HCT116 (cell line): ENCODE data around the gene DUSP6. TPM values are rescaled to one million over a fixed set of nuclear protein-coding genes. Genes with fewer than 3 reads are reported as not detected.

ENCODE experiments used
- ATAC-seq: fragments of 200-7000 bp; cut with Tn5 transposase; 2 replicates; pipeline ENCODE4 v1.9.1; 2020; ENCODE audit warnings: mild to moderate bottlenecking, moderate library complexity
- BruUV-seq: library from RNA; stranded (reverse); fragments of 400-500 nt; replicated peaks from 2 replicates; lab custom pipeline; 2021; lab: Mats Ljungman, UMichigan
- CTCF ChIA-PET: fragments of 300-600 bp; sonication (Branson Sonifier 250); formaldehyde crosslinking; loops from one replicate; lab custom pipeline; 2021; ENCODE audit warnings: antibody characterized with exemption; lab: Charles Lee
- POLR2A ChIA-PET: fragments of 300-600, 350-600 bp; sonication (Branson Sonifier 250); formaldehyde crosslinking; loops from one replicate; lab custom pipeline; 2021; ENCODE audit warnings: antibody characterized with exemption; lab: Charles Lee
- RAD21 ChIA-PET, 2 experiments: fragments of 300-600 bp; sonication (Branson Sonifier 250); formaldehyde crosslinking; loops; one replicate each; lab custom pipeline; 2023; ENCODE audit warnings: low total read pairs in 2 of 2; ENCODE audit not compliant: uncharacterized antibody in 2 of 2, unreplicated experiment in 2 of 2, low non-redundant PET in 1 of 2; lab: Charles Lee
- DNase-seq: peaks from one replicate; pipeline ENCODE4 v3.0.0-alpha.2; 2010; ENCODE audit warnings: low read depth, low spot score
- H2AFZ ChIP-seq: fragments of 200-600 bp; shearing (Covaris generic), sonication (generic); 2 replicates; pipeline ENCODE4 v1.6.1; 2017; ENCODE audit warnings: low read depth, mixed run types, mixed read lengths, antibody characterized with exemption, low read length; ENCODE audit not compliant: poor library complexity, severe bottlenecking
- H3K27ac ChIP-seq: 2 replicates; pipeline ENCODE4 v1.5.1; 2012; ENCODE audit warnings: low read depth, low read length
- H3K27me3 ChIP-seq: fragments of 200-600 bp; sonication (generic); 2 replicates; pipeline ENCODE4 v1.6.1; 2016; ENCODE audit warnings: mixed run types, low read length, mixed read lengths; ENCODE audit not compliant: insufficient read depth
- H3K36me3 ChIP-seq, 2 experiments: fragments of 200-500 bp in 1 of 2; fragments of 200-600 bp in 1 of 2; sonication (Bioruptor generic) in 1 of 2; sonication (generic) in 1 of 2; 2 replicates each; pipeline versions ENCODE4 v1.5.1 to v1.6.1; 2014 to 2016; ENCODE audit warnings: low read length in 2 of 2, inconsistent platforms in 1 of 2, mixed read lengths in 1 of 2, mixed run types in 1 of 2; ENCODE audit not compliant: insufficient read depth in 2 of 2, control insufficient read depth in 1 of 2
- H3K4me1 ChIP-seq, 2 experiments: fragments of 200-600 bp in 1 of 2; sonication (generic) in 1 of 2; 2 replicates each; pipeline versions ENCODE4 v1.5.1 to v1.6.1; 2012 to 2017; ENCODE audit warnings: low read length in 2 of 2, inconsistent platforms in 1 of 2, mild to moderate bottlenecking in 1 of 2, mixed read lengths in 1 of 2, mixed run types in 1 of 2, moderate library complexity in 1 of 2; ENCODE audit not compliant: insufficient read depth in 2 of 2, control insufficient read depth in 1 of 2
- H3K4me2 ChIP-seq: fragments of 200-600 bp; sonication (generic); 2 replicates; pipeline ENCODE4 v1.6.1; 2017; ENCODE audit warnings: mixed run types, low read length, mixed read lengths
- H3K4me3 ChIP-seq, 2 experiments: fragments of 200-600 bp in 1 of 2; sonication (generic) in 1 of 2; replicated peaks in 1 of 2; 2 replicates each; pipeline ENCODE4 v1.5.1; 2011 to 2016; ENCODE audit warnings: low read length in 2 of 2, control low read depth in 1 of 2, low read depth in 1 of 2, mild to moderate bottlenecking in 1 of 2, mixed read lengths in 1 of 2, mixed run types in 1 of 2
- H3K79me2 ChIP-seq: fragments of 200-600 bp; sonication (generic); 2 replicates; pipeline ENCODE4 v1.6.1; 2017; ENCODE audit warnings: mild to moderate bottlenecking, mixed run types, low read length, moderate library complexity, mixed read lengths; ENCODE audit not compliant: insufficient read depth
- H3K9ac ChIP-seq: fragments of 200-600 bp; sonication (generic); 2 replicates; pipeline ENCODE4 v1.6.1; 2016; ENCODE audit warnings: low read length, mixed read lengths
- H3K9me2 ChIP-seq: fragments of 200-600 bp; sonication (generic), shearing (Covaris generic); 2 replicates; pipeline ENCODE4 v1.6.1; 2017; ENCODE audit warnings: mixed run types, mild to moderate bottlenecking, moderate library complexity; ENCODE audit not compliant: insufficient read depth
- H3K9me3 ChIP-seq, 2 experiments: fragments of 200-500 bp in 1 of 2; fragments of 200-600 bp in 1 of 2; sonication (Bioruptor generic) in 1 of 2; sonication (generic) in 1 of 2; 2 replicates each; pipeline ENCODE4 v1.6.1; 2014 to 2017; ENCODE audit warnings: low read length in 2 of 2, mixed read lengths in 2 of 2, inconsistent platforms in 1 of 2, low read depth in 1 of 2, mild to moderate bottlenecking in 1 of 2, mixed run types in 1 of 2, moderate library complexity in 1 of 2; ENCODE audit not compliant: control insufficient read depth in 1 of 2, insufficient read depth in 1 of 2
- H4K20me1 ChIP-seq: fragments of 200-600 bp; sonication (generic), shearing (Covaris generic); 2 replicates; pipeline ENCODE4 v1.6.1; 2017; ENCODE audit warnings: mixed run types, mild to moderate bottlenecking, moderate library complexity; ENCODE audit not compliant: insufficient read depth
- CBX3 ChIP-seq: IDR thresholded peaks from 2 replicates; pipeline ENCODE4 v1.6.1; 2012; ENCODE audit warnings: low read depth
- CEBPB ChIP-seq: IDR thresholded peaks from 2 replicates; pipeline ENCODE4 v1.6.1; 2012; ENCODE audit warnings: low read depth
- EGR1 ChIP-seq: IDR thresholded peaks from 2 replicates; pipeline ENCODE4 v1.6.1; 2012; ENCODE audit warnings: low read depth
- ELF1 ChIP-seq: IDR thresholded peaks from 2 replicates; pipeline ENCODE4 v1.6.1; 2012; ENCODE audit warnings: low read depth, borderline replicate concordance
- EZH2phosphoT487 ChIP-seq: fragments of 200-600 bp; IDR thresholded peaks from 2 replicates; pipeline ENCODE4 v1.6.1; 2018; ENCODE audit warnings: antibody characterized with exemption, borderline replicate concordance
- FOSL1 ChIP-seq: IDR thresholded peaks from 2 replicates; pipeline ENCODE4 v1.6.1; 2012; ENCODE audit warnings: low read depth
- JUND ChIP-seq: IDR thresholded peaks from 2 replicates; pipeline ENCODE4 v1.6.1; 2012
- MAX ChIP-seq: IDR thresholded peaks from 2 replicates; pipeline ENCODE4 v1.6.1; 2012
- POLR2A ChIP-seq: IDR thresholded peaks from 2 replicates; pipeline ENCODE4 v1.7.0; 2011; ENCODE audit warnings: borderline replicate concordance; ENCODE audit not compliant: insufficient read depth, insufficient read length; ENCODE audit errors: extremely low read depth
- RAD21 ChIP-seq: IDR thresholded peaks from 2 replicates; pipeline ENCODE4 v1.6.1; 2012; ENCODE audit warnings: low read depth, mild to moderate bottlenecking
- REST ChIP-seq: IDR thresholded peaks from 2 replicates; pipeline ENCODE4 v1.6.1; 2012; ENCODE audit warnings: low read depth
- SIN3A ChIP-seq: IDR thresholded peaks from 2 replicates; pipeline ENCODE4 v1.6.1; 2012; ENCODE audit warnings: low read depth
- SP1 ChIP-seq: IDR thresholded peaks from 2 replicates; pipeline ENCODE4 v1.6.1; 2012; ENCODE audit warnings: low read depth
- TCF7L2 ChIP-seq: IDR thresholded peaks from 2 replicates; pipeline ENCODE4 v1.7.0; 2011; ENCODE audit warnings: borderline replicate concordance, inconsistent platforms; ENCODE audit not compliant: insufficient read depth, insufficient read length; ENCODE audit errors: extremely low read depth
- YY1 ChIP-seq: IDR thresholded peaks from 2 replicates; pipeline ENCODE4 v1.6.1; 2011; ENCODE audit warnings: low read length, low read depth, moderate library complexity, mild to moderate bottlenecking; ENCODE audit not compliant: insufficient replicate concordance; ENCODE audit errors: extremely low read depth
- ZFX ChIP-seq: fragments of 450-650 bp; IDR thresholded peaks from 2 replicates; pipeline ENCODE4 v1.6.1; 2017
- ZNF274 ChIP-seq: fragments of 200-500 bp; sonication (Bioruptor generic); IDR thresholded peaks from 2 replicates; pipeline ENCODE4 v1.6.1; 2014; ENCODE audit warnings: mild to moderate bottlenecking, low read depth, low read length, inconsistent platforms
- intact Hi-C: fragments of 100-400 bp; cut with micrococcal nuclease; formaldehyde crosslinking; loops from 2 replicates; pipeline ENCODE4 v1.10.0; 2022
- total RNA-seq: library from RNA; stranded (reverse); gene quantifications from one replicate; pipeline ENCODE4 v1.2.1, GENCODE V29; 2021; ENCODE audit not compliant: unreplicated experiment
- TF ChIP-seq, protein P1 (sequence below), 3 experiments: fragments of 200-600 bp in 1 of 3; sonication (generic) in 1 of 3; IDR thresholded peaks in 2 of 3; conservative IDR thresholded peaks in 1 of 3; 2 replicates each; pipeline ENCODE4 v1.5.1; 2012 to 2017; ENCODE audit warnings: low read depth in 2 of 3, low read length in 2 of 3, antibody characterized with exemption in 1 of 3, borderline replicate concordance in 1 of 3, control low read depth in 1 of 3, mild to moderate bottlenecking in 1 of 3, mixed read lengths in 1 of 3, mixed run types in 1 of 3, moderate library complexity in 1 of 3; ENCODE audit not compliant: insufficient read depth in 1 of 3
- TF ChIP-seq, protein P2 (sequence below): IDR thresholded peaks from 2 replicates; pipeline ENCODE4 v1.6.1; 2012
- TF ChIP-seq, protein P3 (sequence below): IDR thresholded peaks from 2 replicates; pipeline ENCODE4 v1.6.1; 2011; ENCODE audit warnings: mild to moderate bottlenecking, low read length, moderate library complexity; ENCODE audit not compliant: insufficient replicate concordance; ENCODE audit errors: extremely low read depth

Gene DUSP6
- total RNA-seq, 1 experiment from 2014 or later: 219 TPM

DNA sequence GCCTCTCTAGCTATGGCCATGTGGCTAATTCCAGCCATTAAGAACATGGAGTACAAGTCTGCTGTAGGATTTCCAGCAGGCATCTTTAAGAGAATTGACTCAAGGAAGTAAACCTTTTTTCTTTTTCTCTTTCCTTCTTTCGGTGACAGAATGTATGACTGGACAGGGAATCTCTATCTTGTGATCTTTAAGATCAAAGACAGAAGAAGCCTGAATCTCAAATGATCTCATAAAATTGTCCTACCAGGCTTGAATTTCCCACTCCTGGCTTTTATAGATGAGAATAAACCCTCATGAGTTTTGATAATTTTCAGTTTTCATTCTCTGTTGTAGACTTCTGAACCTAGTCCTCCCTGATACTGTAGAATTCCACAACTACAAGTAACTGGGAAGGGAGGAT lies 11.4 kb downstream of the DUSP6 start:
- ChIA-PET RAD21 (no interaction called here), CTCF (no interaction called here), POLR2A (no interaction called here)
- Histone ChIP-seq H3K27me3 (no peaks in the 10 kb centered on the region), H3K36me3 (no peaks in the 10 kb centered on the region), H3K9me3 (no peaks in the 10 kb centered on the region), H3K4me1 (peaks cover 4% of the 10 kb centered on the region in 2 experiments; a peak in 3 of 4 replicates), H4K20me1 (no peaks in the 10 kb centered on the region), H3K27ac (no peak overlapping the region), H3K4me2 (no peak overlapping the region), H3K4me3 (no peak overlapping the region), H2AFZ (no peak overlapping the region), H3K9ac (no peak overlapping the region), H3K79me2 (no peaks in the 10 kb centered on the region), H3K9me2 (no peaks in the 10 kb centered on the region)
- DNase-seq (no peak), ATAC-seq (no peak)
- intact Hi-C loops: loop anchor here (10.0 kb wide), 1 partner anchor 186 kb away; no protein-coding TSS in a partner anchor
- BruUV-seq: no TSS peak
- no peak for TF ChIP-seq EGR1
- no peak for TF ChIP-seq ELF1
- TF ChIP-seq POLR2A: no peak
- TF ChIP-seq, protein P1, sequence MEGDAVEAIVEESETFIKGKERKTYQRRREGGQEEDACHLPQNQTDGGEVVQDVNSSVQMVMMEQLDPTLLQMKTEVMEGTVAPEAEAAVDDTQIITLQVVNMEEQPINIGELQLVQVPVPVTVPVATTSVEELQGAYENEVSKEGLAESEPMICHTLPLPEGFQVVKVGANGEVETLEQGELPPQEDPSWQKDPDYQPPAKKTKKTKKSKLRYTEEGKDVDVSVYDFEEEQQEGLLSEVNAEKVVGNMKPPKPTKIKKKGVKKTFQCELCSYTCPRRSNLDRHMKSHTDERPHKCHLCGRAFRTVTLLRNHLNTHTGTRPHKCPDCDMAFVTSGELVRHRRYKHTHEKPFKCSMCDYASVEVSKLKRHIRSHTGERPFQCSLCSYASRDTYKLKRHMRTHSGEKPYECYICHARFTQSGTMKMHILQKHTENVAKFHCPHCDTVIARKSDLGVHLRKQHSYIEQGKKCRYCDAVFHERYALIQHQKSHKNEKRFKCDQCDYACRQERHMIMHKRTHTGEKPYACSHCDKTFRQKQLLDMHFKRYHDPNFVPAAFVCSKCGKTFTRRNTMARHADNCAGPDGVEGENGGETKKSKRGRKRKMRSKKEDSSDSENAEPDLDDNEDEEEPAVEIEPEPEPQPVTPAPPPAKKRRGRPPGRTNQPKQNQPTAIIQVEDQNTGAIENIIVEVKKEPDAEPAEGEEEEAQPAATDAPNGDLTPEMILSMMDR (IDR thresholded peaks at IDR 0.05 in 2 of 3, conservative IDR thresholded peaks at IDR 0.05 in 1 of 3; ENCODE audit: borderline replicate concordance in 1 of 3, insufficient read depth in 1 of 3, low read depth in 2 of 3, low read length in 2 of 3): no peak
- no peak for TF ChIP-seq CEBPB
- no peak for TF ChIP-seq JUND
- no peak for TF ChIP-seq FOSL1
- no peak for TF ChIP-seq ZNF274
- no peak for TF ChIP-seq TCF7L2
- TF ChIP-seq, protein P2, sequence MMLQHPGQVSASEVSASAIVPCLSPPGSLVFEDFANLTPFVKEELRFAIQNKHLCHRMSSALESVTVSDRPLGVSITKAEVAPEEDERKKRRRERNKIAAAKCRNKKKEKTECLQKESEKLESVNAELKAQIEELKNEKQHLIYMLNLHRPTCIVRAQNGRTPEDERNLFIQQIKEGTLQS: no peak
- TF ChIP-seq YY1: no peak
- no peak for TF ChIP-seq RAD21
- TF ChIP-seq MAX: no peak
- no peak for TF ChIP-seq REST
- TF ChIP-seq CBX3: no peak
- TF ChIP-seq EZH2phosphoT487: no peak
- no peak for TF ChIP-seq ZFX
- no peak for TF ChIP-seq SIN3A
- TF ChIP-seq, protein P3, sequence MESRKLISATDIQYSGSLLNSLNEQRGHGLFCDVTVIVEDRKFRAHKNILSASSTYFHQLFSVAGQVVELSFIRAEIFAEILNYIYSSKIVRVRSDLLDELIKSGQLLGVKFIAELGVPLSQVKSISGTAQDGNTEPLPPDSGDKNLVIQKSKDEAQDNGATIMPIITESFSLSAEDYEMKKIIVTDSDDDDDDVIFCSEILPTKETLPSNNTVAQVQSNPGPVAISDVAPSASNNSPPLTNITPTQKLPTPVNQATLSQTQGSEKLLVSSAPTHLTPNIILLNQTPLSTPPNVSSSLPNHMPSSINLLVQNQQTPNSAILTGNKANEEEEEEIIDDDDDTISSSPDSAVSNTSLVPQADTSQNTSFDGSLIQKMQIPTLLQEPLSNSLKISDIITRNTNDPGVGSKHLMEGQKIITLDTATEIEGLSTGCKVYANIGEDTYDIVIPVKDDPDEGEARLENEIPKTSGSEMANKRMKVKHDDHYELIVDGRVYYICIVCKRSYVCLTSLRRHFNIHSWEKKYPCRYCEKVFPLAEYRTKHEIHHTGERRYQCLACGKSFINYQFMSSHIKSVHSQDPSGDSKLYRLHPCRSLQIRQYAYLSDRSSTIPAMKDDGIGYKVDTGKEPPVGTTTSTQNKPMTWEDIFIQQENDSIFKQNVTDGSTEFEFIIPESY: no peak
- TF ChIP-seq SP1: no peak
